Effector memory CD4-positive, alpha-beta T cell (primary cell): Measurements from ENCODE around the gene METTL18.

Experiments used
- DNase-seq, 3 donors: peaks; one replicate each; pipeline ENCODE4 v3.0.0-alpha.2; 2020
- H3K27ac ChIP-seq: 2 replicates; pipeline ENCODE4 v1.7.0; 2013; ENCODE audit warnings: mild to moderate bottlenecking, low read length, moderate library complexity; ENCODE audit not compliant: insufficient read depth, poor library complexity, severe bottlenecking
- H3K27me3 ChIP-seq: replicated peaks from 2 replicates; pipeline ENCODE4 v1.7.0; 2013; ENCODE audit warnings: mild to moderate bottlenecking, low read length; ENCODE audit not compliant: insufficient read depth, control insufficient read depth, poor library complexity, severe bottlenecking
- H3K36me3 ChIP-seq: 2 replicates; pipeline ENCODE4 v1.7.0; 2013; ENCODE audit warnings: mild to moderate bottlenecking, low read length, moderate library complexity; ENCODE audit not compliant: control insufficient read depth, insufficient read depth
- H3K4me1 ChIP-seq: 2 replicates; pipeline ENCODE4 v1.7.0; 2013; ENCODE audit warnings: low read length, mild to moderate bottlenecking; ENCODE audit not compliant: control insufficient read depth, insufficient read depth, poor library complexity, severe bottlenecking
- H3K4me3 ChIP-seq: 2 replicates; pipeline ENCODE4 v1.7.0; 2013; ENCODE audit warnings: low read length, low read depth, mild to moderate bottlenecking; ENCODE audit not compliant: insufficient read depth, poor library complexity, severe bottlenecking
- H3K9me3 ChIP-seq: 2 replicates; pipeline ENCODE4 v1.7.0; 2013; ENCODE audit warnings: mild to moderate bottlenecking, low read length, moderate library complexity; ENCODE audit not compliant: control insufficient read depth
- total RNA-seq, 3 donors: gene quantifications; one replicate each; lab custom pipeline; 2026; lab: John Stamatoyannopoulos, UW

The METTL18 gene
- 4.0 to 5.9 (median 4.6) reads per million in 3 donors for total RNA-seq

DNA sequence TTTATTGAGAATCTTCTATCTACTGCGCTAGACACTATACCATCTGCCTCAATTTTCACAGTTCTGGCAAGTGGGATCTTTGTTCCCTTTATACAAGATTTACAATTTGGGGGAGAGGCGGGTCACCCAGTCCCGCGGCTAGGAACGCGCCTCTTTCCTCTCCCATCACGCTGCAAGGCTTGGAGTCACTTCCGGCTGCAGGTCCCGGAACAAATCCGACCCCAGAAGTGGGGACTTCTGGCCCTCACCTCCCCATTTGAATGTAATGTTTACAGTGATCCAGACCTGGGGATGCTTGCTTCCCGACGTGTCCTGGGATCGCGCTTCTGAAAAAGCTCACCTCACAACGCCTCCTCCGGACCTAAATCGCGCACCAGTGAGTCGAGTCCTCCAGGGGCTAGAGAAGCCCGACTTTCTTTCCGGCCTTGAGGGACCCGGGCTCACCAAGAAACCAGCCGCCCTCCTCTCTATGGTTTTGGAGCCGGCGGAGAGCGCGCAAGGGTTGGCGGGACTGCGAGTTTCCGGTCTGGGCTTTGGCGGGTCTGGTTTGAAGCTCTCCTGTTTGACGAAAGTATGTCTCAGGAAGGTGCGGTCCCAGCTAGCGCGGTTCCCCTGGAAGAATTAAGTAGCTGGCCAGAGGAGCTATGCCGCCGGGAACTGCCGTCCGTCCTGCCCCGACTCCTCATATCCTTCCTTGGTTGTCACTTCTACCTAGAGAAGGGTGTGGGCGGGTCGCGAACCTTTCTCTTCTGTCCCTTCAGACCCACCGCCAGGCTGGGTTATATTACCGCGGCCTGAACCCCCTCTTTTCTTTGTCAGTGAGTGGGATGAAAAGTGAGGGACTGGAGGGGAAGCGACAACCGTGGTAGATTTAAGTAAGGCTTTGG lies at the start of gene METTL18:
Gene METTL18 (minus strand): TSS at position 378 of the 887 bp plus-strand sequence. CDS start 1,212 bp downstream, outside the sequence.
- H3K36me3 ChIP-seq, result no peaks in the 10 kb centered on the region
- H3K27me3 ChIP-seq, result no peaks in the 10 kb centered on the region
- DNase-seq, result peak; percentile 72 to 84 (median 82)
- H3K9me3 ChIP-seq, result no peaks in the 10 kb centered on the region
- peaks cover 9% of the 10 kb centered on the region for H3K4me1 ChIP-seq
- H3K27ac ChIP-seq, result peak within 1 kb of the TSS; percentile 90
- peak within 1 kb of the TSS; percentile 87 for H3K4me3 ChIP-seq

- H3K4me3 ChIP-seq, result no peak overlapping the region
- no peak for DNase-seq
- no peak overlapping the region for H3K27ac ChIP-seq
- no peaks in the 10 kb centered on the region for H3K4me1 ChIP-seq
- no peaks in the 10 kb centered on the region for H3K36me3 ChIP-seq
- H3K27me3 ChIP-seq, result no peaks in the 10 kb centered on the region
- H3K9me3 ChIP-seq, result peaks cover 5% of the 10 kb centered on the region
Observed at GRCh38 chr1:169838942-169839341, 44.2 kb upstream of the METTL18 start.

DNA sequence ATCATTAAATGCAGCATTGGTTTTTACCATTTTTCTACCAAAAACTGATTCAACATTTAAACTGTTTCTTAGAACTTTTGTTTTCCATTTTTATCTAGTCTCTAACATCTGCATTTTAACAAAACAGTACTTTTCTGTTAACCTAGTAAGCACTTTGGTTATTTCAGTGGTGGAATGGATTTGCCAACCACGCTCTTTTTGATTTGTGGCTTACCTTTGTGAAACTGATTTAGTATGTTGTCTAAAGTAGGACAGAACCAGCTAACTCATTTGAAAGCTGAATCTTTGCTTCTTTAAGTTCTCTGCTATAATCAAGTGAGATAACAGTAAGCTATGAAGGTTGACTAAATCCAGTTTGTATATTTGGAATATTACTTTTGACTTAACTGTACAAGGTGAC lies 41.5 kb upstream of the METTL18 start:
- Histone ChIP-seq H3K27ac (no peak overlapping the region), H3K4me3 (no peak overlapping the region), H3K27me3 (no peaks in the 10 kb centered on the region), H3K9me3 (no peaks in the 10 kb centered on the region), H3K36me3 (no peaks in the 10 kb centered on the region), H3K4me1 (no peaks in the 10 kb centered on the region)
- no peak for DNase-seq

DNA sequence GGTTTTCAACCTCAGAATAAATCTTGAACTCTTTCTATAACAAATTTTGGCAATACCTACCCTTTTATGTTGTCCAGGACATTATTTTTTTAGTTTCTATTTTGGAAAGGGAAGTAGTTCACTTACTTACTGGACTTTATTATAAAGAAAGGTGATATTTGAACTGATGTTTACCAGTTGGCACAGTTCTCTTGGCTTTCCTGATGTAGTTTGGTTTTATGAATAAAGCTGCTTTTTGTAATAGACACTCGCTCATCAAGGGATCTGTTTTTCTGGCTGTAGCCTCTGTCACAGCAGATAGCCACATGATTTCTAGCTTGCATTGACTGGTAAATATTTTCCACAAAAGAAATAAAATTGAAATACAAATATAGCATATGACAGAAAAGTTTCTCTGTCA lies 40.9 kb upstream of the METTL18 start:
- Histone ChIP-seq H3K9me3 (no peaks in the 10 kb centered on the region), H3K4me1 (no peaks in the 10 kb centered on the region), H3K27me3 (no peaks in the 10 kb centered on the region), H3K36me3 (no peaks in the 10 kb centered on the region), H3K27ac (no peak overlapping the region), H3K4me3 (no peak overlapping the region)
- DNase-seq, result no peak

GRCh38 chr1:169834869-169835268 lies 40.2 kb upstream of the METTL18 start:
- DNase-seq, result no peak
- Histone ChIP-seq H3K4me1 (no peaks in the 10 kb centered on the region), H3K27ac (no peak overlapping the region), H3K4me3 (no peak overlapping the region), H3K36me3 (no peaks in the 10 kb centered on the region), H3K9me3 (no peaks in the 10 kb centered on the region), H3K27me3 (no peaks in the 10 kb centered on the region)

GRCh38 chr1:169833179-169833901 lies 38.6 kb upstream of the METTL18 start:
- Histone ChIP-seq H3K36me3 (no peaks in the 10 kb centered on the region), H3K27ac (no peak overlapping the region), H3K4me1 (no peaks in the 10 kb centered on the region), H3K4me3 (no peak overlapping the region), H3K27me3 (no peaks in the 10 kb centered on the region), H3K9me3 (no peaks in the 10 kb centered on the region)
- DNase-seq, result no peak

- no peak overlapping the region for H3K4me3 ChIP-seq
- no peak overlapping the region for H3K27ac ChIP-seq
- DNase-seq, result no peak
- no peaks in the 10 kb centered on the region for H3K36me3 ChIP-seq
- no peaks in the 10 kb centered on the region for H3K27me3 ChIP-seq
- H3K9me3 ChIP-seq, result no peaks in the 10 kb centered on the region
- no peaks in the 10 kb centered on the region for H3K4me1 ChIP-seq
Observed at GRCh38 chr1:169829671-169830070, 35.0 kb upstream of the METTL18 start.

DNA sequence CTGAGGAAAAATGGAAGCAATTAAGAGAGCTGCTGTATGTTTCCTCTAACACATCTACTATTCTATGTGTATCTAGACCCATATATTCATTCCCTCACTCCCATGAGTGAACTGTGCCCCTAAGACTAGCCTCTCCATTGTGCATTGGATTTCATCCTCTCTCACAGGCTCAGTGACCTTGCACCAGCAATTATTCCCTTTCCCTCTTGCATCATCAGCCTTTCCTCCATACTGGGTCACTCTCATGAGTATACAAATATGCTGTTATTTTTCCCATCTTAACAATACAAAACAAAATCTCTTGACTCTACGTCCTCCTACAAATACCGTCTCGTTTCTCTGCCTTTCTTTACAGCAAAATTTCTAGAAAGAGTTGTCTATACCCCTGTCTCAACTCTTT lies 29.4 kb upstream of the METTL18 start:
- no peaks in the 10 kb centered on the region for H3K36me3 ChIP-seq
- H3K4me3 ChIP-seq, result no peak overlapping the region
- DNase-seq, result no peak
- H3K27ac ChIP-seq, result no peak overlapping the region
- H3K27me3 ChIP-seq, result no peaks in the 10 kb centered on the region
- H3K9me3 ChIP-seq, result no peaks in the 10 kb centered on the region
- no peaks in the 10 kb centered on the region for H3K4me1 ChIP-seq

DNA sequence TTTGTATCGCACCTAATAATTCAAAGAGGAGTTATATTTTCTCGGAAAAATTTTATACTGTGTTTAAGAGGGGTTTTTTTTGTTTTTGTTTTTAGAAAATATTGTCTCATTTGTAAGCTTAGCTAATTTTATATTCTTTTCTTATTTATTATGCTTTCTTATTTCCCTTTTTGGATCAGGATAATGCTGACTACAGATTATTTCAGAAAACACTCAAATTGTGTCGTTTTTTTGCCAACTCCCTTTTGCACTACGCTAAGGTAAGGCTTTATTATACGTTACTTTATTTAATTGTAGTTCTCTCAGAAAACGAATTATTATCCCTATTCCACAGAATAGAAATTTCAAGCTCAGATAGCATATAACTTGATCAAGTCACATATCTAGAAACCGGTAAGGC lies 26.8 kb upstream of the METTL18 start:
- no peaks in the 10 kb centered on the region for H3K4me1 ChIP-seq
- no peaks in the 10 kb centered on the region for H3K27me3 ChIP-seq
- H3K9me3 ChIP-seq, result no peaks in the 10 kb centered on the region
- H3K36me3 ChIP-seq, result no peaks in the 10 kb centered on the region
- no peak for DNase-seq
- H3K4me3 ChIP-seq, result no peak overlapping the region
- no peak overlapping the region for H3K27ac ChIP-seq

GRCh38 chr1:169816617-169817016 lies 21.9 kb upstream of the METTL18 start:
- H3K9me3 ChIP-seq, result no peaks in the 10 kb centered on the region
- no peaks in the 10 kb centered on the region for H3K4me1 ChIP-seq
- H3K27ac ChIP-seq, result no peak overlapping the region
- no peaks in the 10 kb centered on the region for H3K36me3 ChIP-seq
- DNase-seq, result no peak
- no peaks in the 10 kb centered on the region for H3K27me3 ChIP-seq
- H3K4me3 ChIP-seq, result no peak overlapping the region
